Esophagus squamous epithelium (tissue), 5 donors: Measurements from ENCODE around the gene LHCGR. TPM values are rescaled to one million over a fixed set of nuclear protein-coding genes. Genes with fewer than 3 reads are reported as not detected.

Source experiments
- DNase-seq: peaks from one replicate; lab custom pipeline; 2025; lab: John Stamatoyannopoulos, UW
- H3K27ac ChIP-seq, 4 donors: fragments of 200-600 bp; sonication (generic); one replicate each; pipeline ENCODE4 v1.5.1; 2016 to 2019; ENCODE audit warnings: mild to moderate bottlenecking in 1 of 4
- H3K27me3 ChIP-seq, 4 donors: fragments of 200-600 bp; sonication (generic); 1 replicate in 3 of 4; 2 replicates in 1 of 4; pipeline versions ENCODE4 v1.5.1 to v1.6.0; 2017 to 2021; ENCODE audit warnings: antibody characterized with exemption in 1 of 4
- H3K36me3 ChIP-seq, 3 donors: fragments of 200-600 bp; sonication (generic); one replicate each; pipeline ENCODE4 v1.5.1; 2016 to 2019
- H3K4me1 ChIP-seq, 3 donors: fragments of 200-600 bp; sonication (generic); one replicate each; pipeline ENCODE4 v1.5.1; 2017 to 2019
- H3K4me3 ChIP-seq, 4 donors: fragments of 200-600 bp; sonication (generic); 1 replicate in 3 of 4; 2 replicates in 1 of 4; pipeline ENCODE4 v1.5.1; 2016 to 2019; ENCODE audit warnings: mild to moderate bottlenecking in 2 of 4, moderate library complexity in 1 of 4
- H3K9me3 ChIP-seq, 3 donors: fragments of 200-600 bp; sonication (generic); one replicate each; pipeline ENCODE4 v1.5.1; 2016 to 2019
- POLR2A ChIP-seq, 4 donors: fragments of 450-650 bp; IDR thresholded peaks; one replicate each; pipeline ENCODE4 v1.6.1; 2017; ENCODE audit warnings: antibody characterized with exemption in 4 of 4, mild to moderate bottlenecking in 4 of 4, moderate library complexity in 3 of 4
- whole genome bisulfite sequencing, 2 donors: methylation state at CpG; one replicate each; pipeline ENCODE4 v1.1.5; 2018; 5-methylcytosine and 5-hydroxymethylcytosine counted together
- intact Hi-C: fragments of 100-400 bp; cut with DNase I; formaldehyde crosslinking; loops from one replicate; pipeline ENCODE4 v1.15.0; 2022
- total RNA-seq, 4 donors: library from RNA; depleted of rRNA; stranded (reverse); fragments of >200 nt; gene quantifications; one replicate each; pipeline ENCODE4 v1.1.0, GENCODE V29; 2016
- TF ChIP-seq, protein P1 (sequence below), 6 experiments: fragments of 450-650 bp in 4 of 6; fragments of 200-600 bp in 2 of 6; sonication (generic) in 2 of 6; IDR thresholded peaks; one replicate each; pipeline ENCODE4 v1.5.1; 2016 to 2019; ENCODE audit warnings: antibody characterized with exemption in 6 of 6, mild to moderate bottlenecking in 4 of 6, moderate library complexity in 4 of 6
- donor health status: DM: yes; HTN: yes; CAD: no.

LHCGR gene
- total RNA-seq, 4 donors from 2014 or later: 0.22 to 0.76 TPM; not detected in 2

DNA sequence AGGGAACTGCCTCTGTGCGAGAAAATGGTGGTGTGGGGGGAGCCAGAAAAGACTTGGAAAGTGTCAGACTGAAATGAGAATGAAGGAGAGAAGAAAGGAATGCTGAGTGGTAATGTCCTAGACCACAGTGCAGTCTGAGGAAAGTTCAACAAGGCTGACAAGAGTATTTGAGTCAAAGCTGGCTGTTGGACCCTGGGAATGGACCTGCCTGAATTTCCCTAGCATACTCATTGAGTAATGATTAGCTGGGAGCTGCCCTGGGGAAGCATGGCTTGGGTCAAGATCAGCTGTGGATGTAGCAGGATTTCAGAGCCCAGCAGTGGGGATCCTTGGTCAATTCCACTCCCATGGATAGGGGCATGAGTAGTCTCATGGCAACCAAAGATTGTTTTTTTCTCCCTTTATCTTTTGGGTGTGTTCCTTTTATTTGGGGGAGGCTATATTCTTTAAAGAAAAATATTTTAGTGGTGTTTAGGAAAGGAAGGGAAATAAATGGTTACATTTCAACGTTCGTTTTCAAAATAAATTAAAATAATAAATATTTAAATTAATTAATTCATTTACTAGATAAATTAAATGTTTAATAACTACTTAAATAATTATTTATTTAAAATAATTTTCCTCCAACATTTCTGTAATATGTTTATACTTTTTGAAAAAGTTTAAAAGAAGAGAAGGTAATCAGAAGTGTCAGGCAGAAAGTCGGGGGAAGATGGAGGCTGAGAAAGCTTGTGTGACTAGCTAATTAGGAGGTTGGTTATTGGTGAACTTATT, 15.9 kb upstream of the LHCGR start:
- WGBS, 2 donors: 84 to 86% methylated on average over 4 of the region's 4 CpGs
- TF ChIP-seq, protein P1, sequence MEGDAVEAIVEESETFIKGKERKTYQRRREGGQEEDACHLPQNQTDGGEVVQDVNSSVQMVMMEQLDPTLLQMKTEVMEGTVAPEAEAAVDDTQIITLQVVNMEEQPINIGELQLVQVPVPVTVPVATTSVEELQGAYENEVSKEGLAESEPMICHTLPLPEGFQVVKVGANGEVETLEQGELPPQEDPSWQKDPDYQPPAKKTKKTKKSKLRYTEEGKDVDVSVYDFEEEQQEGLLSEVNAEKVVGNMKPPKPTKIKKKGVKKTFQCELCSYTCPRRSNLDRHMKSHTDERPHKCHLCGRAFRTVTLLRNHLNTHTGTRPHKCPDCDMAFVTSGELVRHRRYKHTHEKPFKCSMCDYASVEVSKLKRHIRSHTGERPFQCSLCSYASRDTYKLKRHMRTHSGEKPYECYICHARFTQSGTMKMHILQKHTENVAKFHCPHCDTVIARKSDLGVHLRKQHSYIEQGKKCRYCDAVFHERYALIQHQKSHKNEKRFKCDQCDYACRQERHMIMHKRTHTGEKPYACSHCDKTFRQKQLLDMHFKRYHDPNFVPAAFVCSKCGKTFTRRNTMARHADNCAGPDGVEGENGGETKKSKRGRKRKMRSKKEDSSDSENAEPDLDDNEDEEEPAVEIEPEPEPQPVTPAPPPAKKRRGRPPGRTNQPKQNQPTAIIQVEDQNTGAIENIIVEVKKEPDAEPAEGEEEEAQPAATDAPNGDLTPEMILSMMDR (IDR thresholded peaks at IDR 0.05): no peak
- TF ChIP-seq POLR2A (IDR thresholded peaks at IDR 0.05): no peak
- Histone ChIP-seq H3K9me3 (no peaks in the 10 kb centered on the region), H3K27me3 (no peaks in the 10 kb centered on the region), H3K4me3 (no peak overlapping the region), H3K27ac (no peak overlapping the region), H3K4me1 (no peaks in the 10 kb centered on the region), H3K36me3 (no peaks in the 10 kb centered on the region)
- DNase-seq: no peak
- intact Hi-C loops: no loop called here

DNA sequence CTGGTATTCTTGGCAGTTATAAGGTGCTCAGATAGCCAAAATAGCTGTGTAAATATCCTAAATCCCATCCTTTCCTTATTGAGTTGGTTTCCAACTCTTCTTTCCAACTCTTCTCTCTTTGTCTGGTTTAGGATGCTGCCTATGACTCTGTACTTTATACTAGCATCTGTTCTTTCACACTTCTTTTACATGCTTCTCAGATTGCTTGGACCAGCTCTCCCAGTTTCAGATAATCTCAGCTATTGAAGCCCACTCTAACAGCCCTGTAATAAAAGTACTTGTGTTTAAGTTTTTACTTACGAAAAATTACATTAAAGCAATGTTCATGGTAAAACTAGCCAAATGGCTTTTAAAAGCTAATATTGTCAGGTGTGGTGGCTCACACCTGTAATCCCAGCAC, 14.7 kb upstream of the LHCGR start:
- intact Hi-C loops: no loop called here
- no peaks in the 10 kb centered on the region for H3K4me1 ChIP-seq
- no peak overlapping the region for H3K4me3 ChIP-seq
- TF ChIP-seq POLR2A (IDR thresholded peaks at IDR 0.05): no peak
- TF ChIP-seq, protein P1 (IDR thresholded peaks at IDR 0.05): no peak
- 73 to 82% methylated on average over 1 of the region's 1 CpG for WGBS, 2 donors
- H3K36me3 ChIP-seq: no peaks in the 10 kb centered on the region
- DNase-seq: no peak
- no peaks in the 10 kb centered on the region for H3K9me3 ChIP-seq
- H3K27ac ChIP-seq: no peak overlapping the region
- no peaks in the 10 kb centered on the region for H3K27me3 ChIP-seq

DNA sequence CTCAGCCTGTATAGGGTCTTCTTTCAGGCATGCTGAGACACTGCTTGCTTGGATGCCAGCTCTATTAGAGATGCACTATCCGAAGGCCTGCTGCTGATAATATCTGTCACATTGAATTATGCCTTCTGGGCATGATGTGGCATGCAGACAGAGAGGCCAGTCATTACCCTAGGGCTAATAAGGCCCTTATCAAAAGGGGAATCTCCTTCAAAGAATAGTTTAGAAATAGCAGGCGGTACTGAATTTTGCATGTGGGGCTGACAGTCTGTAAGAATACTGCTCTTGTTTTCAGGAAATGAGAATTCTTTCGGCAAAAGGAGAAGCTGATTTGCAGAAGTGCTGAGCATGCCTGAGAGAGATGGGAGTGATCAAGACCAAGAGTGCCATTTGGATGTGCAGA, 13.1 kb upstream of the LHCGR start:
- TF ChIP-seq, protein P1 (IDR thresholded peaks at IDR 0.05): no peak
- TF ChIP-seq POLR2A (IDR thresholded peaks at IDR 0.05): no peak

DNA sequence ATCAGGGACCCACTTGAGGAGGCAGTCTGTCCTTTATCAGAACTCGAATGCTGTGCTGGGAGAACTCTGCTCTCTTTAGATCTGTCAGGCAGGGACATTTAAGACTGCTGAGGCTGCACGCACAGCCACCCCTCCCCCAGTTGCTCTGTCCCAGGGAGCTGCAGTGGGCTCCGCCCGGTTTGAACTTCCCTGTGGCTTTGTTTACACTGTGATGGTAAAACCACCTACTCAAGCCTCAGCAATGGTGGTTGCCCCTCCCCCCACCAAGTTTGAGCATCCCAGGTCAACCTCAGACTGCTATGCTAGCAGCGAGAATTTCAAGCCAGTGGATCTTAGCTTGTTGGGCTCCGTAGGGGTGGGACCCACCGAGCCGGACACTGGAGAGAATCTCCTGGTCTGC, 11.8 kb upstream of the LHCGR start:
- intact Hi-C loops: no loop called here
- no peak for DNase-seq

More for the DNA sequence above, 13.1 kb upstream of the LHCGR start:
- no peak overlapping the region for H3K4me3 ChIP-seq
- no peaks in the 10 kb centered on the region for H3K27me3 ChIP-seq
- WGBS, 2 donors: 34 to 48% methylated on average over 3 of the region's 3 CpGs
- no peaks in the 10 kb centered on the region for H3K4me1 ChIP-seq
- no peak overlapping the region for H3K27ac ChIP-seq
- DNase-seq: no peak
- H3K36me3 ChIP-seq: no peaks in the 10 kb centered on the region
- intact Hi-C loops: no loop called here
- no peaks in the 10 kb centered on the region for H3K9me3 ChIP-seq

DNA sequence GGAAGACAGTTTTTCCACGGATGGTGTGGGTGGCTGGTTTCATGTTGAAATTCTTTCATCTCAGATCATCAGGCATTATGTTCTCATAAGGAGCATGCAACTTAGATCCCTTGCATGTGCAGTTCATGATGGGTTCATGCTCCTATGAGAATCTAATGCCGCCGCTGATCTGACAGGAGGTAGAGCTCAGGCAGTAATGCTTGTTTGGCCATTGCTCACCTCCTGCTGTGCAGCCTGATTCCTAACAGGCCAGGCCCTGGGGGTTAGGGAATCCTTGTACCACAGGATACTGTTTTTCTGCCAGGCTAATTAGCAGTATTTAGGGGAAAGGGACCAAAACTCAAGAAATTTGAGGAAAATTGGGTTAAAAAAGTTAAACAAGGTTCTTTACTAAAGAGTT, 5.3 kb upstream of the LHCGR start:
- Histone ChIP-seq H3K27ac (no peak overlapping the region), H3K36me3 (no peaks in the 10 kb centered on the region), H3K4me1 (no peaks in the 10 kb centered on the region), H3K9me3 (no peaks in the 10 kb centered on the region), H3K27me3 (peaks cover 0 to 7% (median 0%) of the 10 kb centered on the region in 4 donors), H3K4me3 (no peak overlapping the region)
- WGBS, 2 donors: 66 to 85% methylated on average over 3 of the region's 3 CpGs
- TF ChIP-seq POLR2A (IDR thresholded peaks at IDR 0.05): no peak
- TF ChIP-seq, protein P1 (IDR thresholded peaks at IDR 0.05): no peak
- DNase-seq: no peak
- intact Hi-C loops: no loop called here

More for the DNA sequence above, 11.8 kb upstream of the LHCGR start:
- WGBS, 2 donors: 47 to 88% methylated on average over 3 to 4 of the region's 8 CpGs
- Histone ChIP-seq H3K4me3 (no peak overlapping the region), H3K27me3 (no peaks in the 10 kb centered on the region), H3K36me3 (no peaks in the 10 kb centered on the region), H3K27ac (no peak overlapping the region), H3K9me3 (no peaks in the 10 kb centered on the region), H3K4me1 (no peaks in the 10 kb centered on the region)
- TF ChIP-seq, protein P1 (IDR thresholded peaks at IDR 0.05): no peak
- no peak for TF ChIP-seq POLR2A (IDR thresholded peaks at IDR 0.05)
